Islet of Langerhans (tissue), 1 donor: Measurements from ENCODE around the gene MAPK1IP1L.
"Not testable (repeated sequence)": the region's sequence is repeated elsewhere in the genome, so short reads cannot be mapped to it uniquely, and the experiment has no call there.

Experiments
- FAIRE-seq: peaks from one replicate; lab custom pipeline; 2011; peaks lifted over from hg19 to GRCh38; lab: Jason Lieb, UNC

MAPK1IP1L gene

DNA sequence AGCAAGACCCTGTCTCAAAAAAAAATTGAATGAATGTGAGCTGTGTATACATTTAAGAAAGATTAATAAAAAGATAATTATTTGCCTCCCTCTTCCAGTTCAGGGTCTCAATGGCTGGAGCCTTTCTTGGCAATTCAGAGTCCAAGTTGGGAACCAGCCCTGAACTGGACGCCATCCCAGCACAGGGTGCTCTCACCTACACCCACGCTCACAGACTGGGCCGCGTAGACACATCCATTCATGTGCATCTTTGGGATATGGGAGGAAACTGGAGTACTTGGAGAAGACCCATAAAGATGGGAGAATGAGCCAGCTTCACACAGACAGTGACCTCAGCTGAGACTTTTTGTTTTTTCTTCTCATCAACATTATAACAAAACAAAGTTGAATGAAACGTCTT lies 6.5 kb downstream of the MAPK1IP1L start:
- FAIRE-seq = no peak

DNA sequence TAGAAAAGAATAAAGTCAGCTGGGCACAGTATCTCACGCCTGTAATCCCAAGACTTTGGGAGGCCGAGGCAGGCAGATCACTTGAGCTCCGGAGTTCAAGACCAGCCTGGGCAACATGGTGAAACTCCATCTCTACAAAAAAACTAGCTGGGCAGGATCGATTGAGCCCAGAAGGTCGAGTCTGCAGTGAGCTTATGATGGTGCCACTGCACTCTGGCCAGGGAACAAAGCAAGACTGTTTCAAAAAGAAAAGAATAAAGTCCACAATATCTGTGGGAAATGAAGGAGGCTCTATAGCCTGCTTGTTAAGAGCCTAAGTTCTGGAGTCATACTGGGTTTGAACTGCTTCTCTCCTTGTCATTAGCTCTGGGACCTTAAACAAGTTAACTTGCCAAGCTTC lies 7.9 kb downstream of the MAPK1IP1L start:
- FAIRE-seq = no peak

DNA sequence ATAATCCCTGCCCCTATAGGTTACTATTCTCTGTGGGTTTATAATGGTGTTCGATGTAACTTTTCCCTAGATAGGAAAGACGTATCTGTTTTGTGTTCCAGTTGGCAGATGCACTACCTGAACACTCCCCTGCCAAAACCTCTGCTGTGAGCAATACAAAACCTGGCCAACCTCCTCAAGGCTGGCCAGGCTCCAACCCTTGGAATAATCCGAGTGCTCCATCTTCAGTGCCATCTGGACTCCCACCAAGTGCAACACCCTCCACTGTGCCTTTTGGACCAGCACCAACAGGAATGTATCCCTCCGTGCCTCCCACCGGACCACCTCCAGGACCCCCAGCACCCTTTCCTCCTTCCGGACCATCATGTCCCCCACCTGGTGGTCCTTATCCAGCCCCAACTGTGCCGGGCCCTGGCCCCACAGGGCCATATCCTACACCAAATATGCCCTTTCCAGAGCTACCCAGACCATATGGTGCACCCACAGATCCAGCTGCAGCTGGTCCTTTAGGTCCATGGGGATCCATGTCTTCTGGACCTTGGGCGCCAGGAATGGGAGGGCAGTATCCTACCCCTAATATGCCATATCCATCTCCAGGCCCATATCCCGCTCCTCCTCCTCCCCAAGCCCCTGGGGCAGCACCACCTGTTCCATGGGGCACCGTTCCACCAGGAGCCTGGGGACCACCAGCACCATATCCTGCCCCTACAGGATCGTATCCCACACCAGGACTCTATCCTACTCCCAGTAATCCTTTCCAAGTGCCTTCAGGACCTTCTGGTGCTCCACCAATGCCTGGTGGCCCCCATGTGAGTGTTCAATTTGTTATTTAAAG lies 11.3 kb downstream of the MAPK1IP1L start:
- no peak for FAIRE-seq

- FAIRE-seq = not testable (repeated sequence)
Observed at GRCh38 chr14:55064896-55065295, 13.4 kb downstream of the MAPK1IP1L start.

DNA sequence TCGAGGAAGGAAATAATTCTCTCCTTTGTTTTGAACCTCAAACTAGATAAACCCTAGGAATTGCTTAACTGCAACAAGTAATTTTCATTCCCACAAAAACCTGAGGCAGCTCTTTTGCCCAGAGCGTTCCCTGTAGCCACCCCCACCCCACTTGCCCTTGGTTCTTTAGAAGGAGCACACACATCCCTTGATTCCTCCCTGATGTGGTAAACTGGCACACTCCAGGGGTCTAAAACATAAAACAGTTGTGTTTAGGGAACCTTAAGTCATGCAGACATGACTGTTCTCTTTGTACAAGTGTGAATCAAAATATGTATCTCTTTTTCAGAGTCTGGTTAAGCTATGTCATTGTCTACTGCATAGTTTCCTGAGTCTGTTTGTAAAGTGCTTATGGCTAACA lies 14.0 kb downstream of the MAPK1IP1L start:
- no peak for FAIRE-seq

- no peak for FAIRE-seq
Observed at GRCh38 chr14:55066223-55066622, 14.8 kb downstream of the MAPK1IP1L start.

DNA sequence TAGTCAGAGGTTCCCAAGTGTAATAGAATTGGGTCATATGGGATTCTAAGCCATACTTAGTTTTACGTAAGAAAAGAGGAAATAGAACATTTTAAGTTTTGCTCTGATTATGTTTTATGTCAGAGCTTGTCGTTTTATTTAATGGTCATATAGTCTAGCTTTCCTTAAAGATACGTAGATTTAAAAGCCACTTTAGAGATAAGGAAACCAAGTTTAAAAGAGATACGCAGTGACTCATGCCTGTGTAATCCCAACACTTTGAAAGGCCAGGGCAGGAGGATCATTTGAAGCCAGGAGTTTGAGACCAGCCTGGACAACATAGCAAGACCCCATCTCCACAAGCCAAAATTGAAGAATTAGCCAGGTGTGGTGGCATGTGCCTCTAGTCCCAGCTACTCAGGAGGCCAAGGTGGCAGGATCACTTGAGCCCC lies 19.5 kb downstream of the MAPK1IP1L start:
- no peak for FAIRE-seq

DNA sequence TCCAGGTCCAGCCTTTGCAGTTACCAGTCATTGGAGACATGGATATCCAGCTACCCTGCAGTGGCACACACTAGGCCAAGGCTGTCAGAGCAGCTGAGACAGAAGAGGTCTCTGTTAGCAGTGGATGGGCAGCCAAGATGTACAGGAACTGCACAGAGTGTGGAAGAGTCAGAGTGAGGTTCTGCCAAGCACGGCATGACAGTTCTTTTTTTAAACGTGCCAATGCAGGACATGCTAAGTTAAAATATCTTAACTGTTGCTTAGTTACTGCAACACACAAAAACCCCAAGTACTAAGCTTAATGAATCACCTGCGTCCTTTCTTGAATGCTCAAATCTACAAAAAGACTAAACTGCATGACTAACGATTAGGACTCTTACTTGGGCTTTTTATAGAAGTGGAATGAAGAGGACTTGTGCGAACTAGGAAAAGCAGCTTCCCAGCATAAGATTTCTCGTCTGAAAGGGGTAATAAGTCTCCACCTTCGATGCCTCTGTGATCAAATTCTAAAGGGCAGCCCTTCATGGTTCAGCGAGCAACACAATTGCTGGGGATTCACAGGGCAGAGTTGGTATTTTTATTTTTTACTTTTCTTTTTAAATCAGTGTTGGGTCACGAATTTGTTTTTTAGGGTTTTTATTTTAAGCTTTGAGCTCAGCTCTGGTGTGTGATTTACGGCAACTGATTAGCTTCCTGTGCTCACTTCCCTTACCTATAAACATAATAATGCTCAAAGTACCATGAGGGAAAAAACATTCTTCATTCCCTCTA lies 20.6 kb downstream of the MAPK1IP1L start:
- FAIRE-seq = no peak

DNA sequence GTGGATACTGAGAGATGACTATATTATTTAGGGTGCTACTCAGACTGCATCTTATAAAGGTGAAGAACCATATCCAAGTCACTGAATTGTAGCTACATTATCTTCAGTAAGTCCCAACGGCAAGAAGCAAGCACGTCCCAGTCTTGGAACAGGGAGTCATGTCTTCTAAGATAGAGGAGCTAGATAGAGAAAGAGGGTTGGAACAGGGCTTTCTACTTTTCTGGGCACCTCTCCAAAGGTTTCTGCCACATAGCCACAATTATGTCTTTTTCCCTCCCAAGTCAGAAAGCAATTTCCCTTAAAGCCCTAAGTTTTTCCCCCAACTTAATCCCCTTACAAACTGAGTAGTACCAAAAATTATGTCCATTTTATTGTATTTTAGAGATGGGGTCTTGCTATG lies 22.4 kb downstream of the MAPK1IP1L start:
- no peak for FAIRE-seq

DNA sequence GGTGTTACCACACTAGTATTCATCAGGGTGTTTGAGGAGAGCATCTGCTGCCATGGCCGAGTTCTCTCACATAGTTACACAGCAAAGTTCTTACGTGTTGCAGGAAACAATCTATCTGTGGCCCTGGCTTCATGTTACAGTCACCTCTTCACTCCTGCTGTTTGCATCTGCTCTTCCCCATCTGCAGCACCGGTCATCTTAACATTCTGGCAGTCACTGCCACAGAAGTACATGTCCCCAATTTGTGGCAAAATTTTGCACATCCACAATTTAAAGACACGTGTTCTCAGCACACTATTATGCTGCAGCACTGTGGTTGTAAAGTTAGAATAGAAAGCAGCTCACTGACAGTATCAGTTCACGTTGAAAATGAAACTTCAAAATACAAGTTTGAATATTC lies 23.2 kb downstream of the MAPK1IP1L start:
- FAIRE-seq = no peak

- no peak for FAIRE-seq
Observed at GRCh38 chr14:55075628-55076175, 24.3 kb downstream of the MAPK1IP1L start.

DNA sequence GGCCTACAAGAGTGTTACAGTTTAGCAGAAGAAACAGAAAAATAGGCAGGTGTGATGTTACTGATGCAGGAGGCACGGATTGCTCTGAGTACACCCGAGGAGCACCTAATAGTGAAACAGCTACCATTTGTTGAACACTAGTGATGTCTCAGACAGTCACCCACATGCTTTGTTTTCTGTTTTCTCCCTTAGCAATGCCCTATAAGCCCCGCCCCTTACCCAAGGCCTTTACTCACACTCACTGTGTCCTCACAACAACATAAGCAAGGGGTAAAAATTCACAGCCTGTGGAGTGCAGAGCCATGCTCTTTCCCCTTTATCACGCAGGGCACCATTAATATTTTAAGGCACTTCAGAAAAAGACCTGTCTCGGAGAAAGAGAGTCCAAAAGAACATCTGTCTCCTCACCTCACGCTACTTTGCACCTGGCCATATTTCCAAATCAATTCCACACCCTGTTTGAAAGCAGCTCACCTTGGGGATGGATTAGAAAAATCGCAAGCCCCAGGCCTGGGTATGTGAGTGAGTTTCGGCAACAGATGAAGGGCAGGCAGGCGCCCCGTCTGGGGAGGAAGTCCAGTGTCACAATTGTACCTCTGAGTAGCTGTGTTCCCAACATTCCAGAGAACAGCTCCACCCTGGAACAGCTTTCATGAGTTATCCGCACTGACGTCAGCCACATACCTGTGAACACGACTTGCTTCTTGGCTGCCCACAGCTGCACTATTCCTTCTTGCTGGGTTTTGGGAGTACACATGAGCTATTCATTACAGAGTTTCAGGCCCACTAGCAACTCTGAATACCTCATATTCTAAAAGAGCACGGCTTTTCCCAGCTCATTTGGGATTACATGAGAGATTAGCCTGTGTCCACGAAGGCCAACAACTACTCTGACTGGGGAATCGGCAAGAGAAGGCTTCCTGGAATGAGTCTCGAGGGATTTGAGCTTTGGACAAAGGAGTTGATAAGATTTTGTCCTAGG lies 26.0 kb downstream of the MAPK1IP1L start:
- no peak for FAIRE-seq

- FAIRE-seq = not testable (repeated sequence)
Observed at GRCh38 chr14:55079961-55080360, 28.5 kb downstream of the MAPK1IP1L start.

GRCh38 chr14:55084401-55085059 lies 33.1 kb downstream of the MAPK1IP1L start:
- no peak for FAIRE-seq

GRCh38 chr14:55085060-55085660 lies 33.7 kb downstream of the MAPK1IP1L start:
- no peak for FAIRE-seq

- no peak for FAIRE-seq
Observed at GRCh38 chr14:55086938-55087337, 35.5 kb downstream of the MAPK1IP1L start.

DNA sequence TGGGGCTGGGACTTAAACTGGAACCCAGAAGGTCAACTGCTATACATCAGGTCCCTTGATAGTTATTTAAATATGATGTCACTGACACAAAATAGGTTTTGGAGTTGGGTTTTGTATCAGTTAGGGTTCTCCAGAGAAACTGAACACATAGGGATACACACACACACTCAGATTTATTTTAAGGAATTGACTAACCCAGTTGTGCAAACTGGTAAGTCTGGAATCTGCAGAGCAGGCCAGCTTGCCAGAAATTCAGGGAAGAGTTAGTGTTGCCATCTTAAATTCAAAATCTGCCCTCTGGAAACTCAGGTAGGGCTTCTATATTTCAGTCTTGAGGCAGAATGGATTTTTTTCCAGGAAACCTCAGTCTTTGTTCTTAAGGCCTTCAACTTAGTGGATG lies 36.9 kb downstream of the MAPK1IP1L start:
- no peak for FAIRE-seq

DNA sequence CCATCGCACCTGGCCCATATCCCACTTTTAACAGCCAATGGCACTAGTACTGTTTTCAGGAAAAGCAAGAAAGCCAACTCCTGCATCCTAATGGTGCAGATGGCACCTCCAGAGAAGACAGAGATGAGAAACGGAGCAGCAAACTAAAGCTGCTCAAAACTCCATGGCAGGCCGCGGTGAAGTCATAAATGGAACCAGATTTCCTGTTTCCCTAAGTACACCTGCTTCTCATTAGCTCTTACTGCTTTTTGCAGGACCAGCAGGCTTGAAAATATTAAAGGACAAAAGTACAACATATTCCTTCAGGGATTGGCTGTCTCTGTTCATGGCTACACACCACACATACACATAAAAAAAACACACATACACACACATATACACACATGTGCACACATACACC lies 40.9 kb downstream of the MAPK1IP1L start:
- no peak for FAIRE-seq

DNA sequence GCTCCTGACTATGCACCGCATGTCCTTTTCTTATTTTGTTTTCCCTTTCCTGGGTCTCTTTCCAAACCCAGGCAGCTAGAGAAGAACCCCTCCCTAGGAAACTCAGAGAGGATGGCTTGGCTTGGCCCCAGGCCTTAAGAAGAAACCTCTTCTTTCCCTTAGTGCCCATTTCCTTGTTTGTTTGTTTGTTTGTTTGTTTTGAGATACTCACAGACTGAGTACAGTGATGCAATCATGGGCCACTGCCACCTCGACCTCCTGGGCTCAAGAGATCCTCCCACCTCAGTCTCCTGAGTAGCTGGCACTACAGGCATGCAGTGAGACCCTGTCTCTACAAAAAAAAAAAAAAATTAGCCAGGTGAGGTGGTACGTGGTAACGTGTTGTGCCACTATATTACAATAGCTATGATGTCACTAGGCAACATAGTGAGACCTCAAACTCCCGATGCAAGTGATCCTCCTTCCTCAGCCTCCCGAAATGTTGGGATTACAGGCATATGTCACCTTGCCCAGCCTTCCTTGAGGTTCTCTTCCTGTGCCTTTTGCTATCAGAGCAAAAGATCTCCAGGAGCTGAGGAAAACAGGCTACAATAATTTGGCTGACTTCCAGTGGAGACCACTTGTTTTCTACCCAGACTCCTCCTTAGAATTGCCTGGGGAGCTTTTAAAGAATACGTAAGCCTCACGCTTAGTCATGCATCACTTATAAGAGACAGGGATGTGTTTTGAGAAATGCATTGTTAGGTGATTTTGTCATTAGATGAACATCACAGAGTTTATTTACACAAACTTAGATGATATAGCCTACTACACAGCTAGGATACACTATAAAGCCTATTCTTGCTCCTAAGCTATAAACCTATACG lies 43.1 kb downstream of the MAPK1IP1L start:
- no peak for FAIRE-seq
